ENCODE measurements around the gene PIK3AP1.

- TF ChIP-seq CTCF (IDR thresholded peaks at IDR 0.05; ENCODE audit: low read length) (no peak), EZH2 (IDR thresholded peaks at IDR 0.05; ENCODE audit: borderline replicate concordance, low read length) (no peak)
Observed at GRCh38 chr10:96614515-96614914, 105.8 kb downstream of the PIK3AP1 start.
